Spleen (tissue), 11 donors: ENCODE results near the gene RHBDF2. TPM values are rescaled to one million over a fixed set of nuclear protein-coding genes. Genes with fewer than 3 reads are reported as not detected.

Source experiments
- DNase-seq: peaks from one replicate; pipeline ENCODE4 v3.0.0-alpha.2; 2020
- H3K27ac ChIP-seq, 8 donors: fragments of 200-600 bp; sonication (generic) in 7 of 8; 1 replicate in 4 of 8; 2 replicates in 4 of 8; pipeline versions ENCODE4 v1.5.0 to v1.8.0; 2016 to 2021; ENCODE audit warnings: inconsistent platforms in 4 of 8, mild to moderate bottlenecking in 4 of 8, moderate library complexity in 1 of 8
- H3K27me3 ChIP-seq, 7 donors: fragments of 200-600 bp; sonication (generic) in 6 of 7; replicated peaks in 1 of 7; 1 replicate in 4 of 7; 2 replicates in 3 of 7; pipeline versions ENCODE4 v1.5.0 to v1.8.0; 2016 to 2021; ENCODE audit warnings: inconsistent platforms in 3 of 7, mild to moderate bottlenecking in 1 of 7
- H3K36me3 ChIP-seq, 6 donors: fragments of 200-600 bp; sonication (generic) in 5 of 6; 1 replicate in 4 of 6; 2 replicates in 2 of 6; pipeline versions ENCODE4 v1.5.0 to v1.8.0; 2016 to 2021; ENCODE audit warnings: inconsistent platforms in 2 of 6
- H3K4me1 ChIP-seq, 6 donors: fragments of 200-600 bp; sonication (generic) in 5 of 6; 1 replicate in 3 of 6; 2 replicates in 3 of 6; pipeline versions ENCODE4 v1.5.0 to v1.8.0; 2016 to 2021; ENCODE audit warnings: inconsistent platforms in 3 of 6
- H3K4me3 ChIP-seq, 8 donors: fragments of 200-600 bp; sonication (generic) in 7 of 8; 1 replicate in 4 of 8; 2 replicates in 4 of 8; pipeline versions ENCODE4 v1.5.0 to v1.8.0; 2016 to 2021; ENCODE audit warnings: inconsistent platforms in 4 of 8, mild to moderate bottlenecking in 4 of 8, moderate library complexity in 2 of 8
- H3K9me3 ChIP-seq, 8 donors: fragments of 200-600 bp; sonication (generic) in 7 of 8; 1 replicate in 4 of 8; 2 replicates in 4 of 8; pipeline versions ENCODE4 v1.5.0 to v1.8.0; 2016 to 2021; ENCODE audit warnings: inconsistent platforms in 4 of 8
- POLR2A ChIP-seq, 3 donors: fragments of 450-650 bp; IDR thresholded peaks; one replicate each; pipeline ENCODE4 v1.5.1; 2017; ENCODE audit warnings: antibody characterized with exemption in 3 of 3, mild to moderate bottlenecking in 1 of 3
- POLR2AphosphoS5 ChIP-seq, 3 donors: sonication (generic); formaldehyde crosslinking; IDR thresholded peaks; one replicate each; pipeline ENCODE4 v1.5.1; 2017; ENCODE audit warnings: antibody characterized with exemption in 3 of 3
- WGBS, 5 donors: extraction: QIAGEN DNeasy Blood & Tissue Kit in 3 of 5; methylation state at CpG; one replicate each; pipeline versions ENCODE4 v1.1.5 to v1.1.7; 2013 to 2018; 5-methylcytosine and 5-hydroxymethylcytosine counted together
- intact Hi-C: fragments of 100-400 bp; cut with DNase I; formaldehyde crosslinking; loops from one replicate; pipeline ENCODE4 v1.15.0; 2023; ENCODE audit warnings: low total_unique reads
- polyA plus RNA-seq, 3 donors: library from polyadenylated mRNA; stranded (reverse); fragments of 200-250 nt; gene quantifications; one replicate each; pipeline ENCODE4 v1.2.1, GENCODE V29; 2013
- total RNA-seq, 7 donors: library from RNA; depleted of rRNA in 3 of 7; stranded (reverse); fragments of >200 nt in 3 of 7; fragmentation: NEBNext Ultra II Directional in 4 of 7; extraction: Animal tissue kit (Norgen Biotek cat#: 25700) in 4 of 7; gene quantifications; one replicate each; pipeline versions ENCODE4 v1.1.0 to v1.2.1, GENCODE V29; 2016 to 2021
- TF ChIP-seq, protein P1 (sequence below), 11 experiments: fragments of 200-600 bp in 7 of 11; fragments of 450-650 bp in 4 of 11; sonication (generic) in 4 of 11; IDR thresholded peaks in 8 of 11; conservative IDR thresholded peaks in 3 of 11; 1 replicate in 7 of 11; 2 replicates in 4 of 11; pipeline versions ENCODE4 v1.4.0 to v1.8.0; 2016 to 2021; ENCODE audit warnings: antibody characterized with exemption in 11 of 11, inconsistent platforms in 4 of 11, mild to moderate bottlenecking in 1 of 11
- donor health status: healthy with polysubstance abuse.
- donor health status: DM: no; HTN: no; CAD: no; lungs with moderate emphysema.
- donor health status: DM: no; HTN: no; CAD: no.
- donor health status: Bipolar disorder and iron deficiency.
- donor health status: healthy.
- donor health status: DM: no; HTN: no; CAD: no.
- donor health status: DM: yes; HTN: yes; CAD: no.

Gene RHBDF2
- total and polyA plus RNA-seq, 10 donors: 31.4 to 147 (median 97.9) TPM

DNA sequence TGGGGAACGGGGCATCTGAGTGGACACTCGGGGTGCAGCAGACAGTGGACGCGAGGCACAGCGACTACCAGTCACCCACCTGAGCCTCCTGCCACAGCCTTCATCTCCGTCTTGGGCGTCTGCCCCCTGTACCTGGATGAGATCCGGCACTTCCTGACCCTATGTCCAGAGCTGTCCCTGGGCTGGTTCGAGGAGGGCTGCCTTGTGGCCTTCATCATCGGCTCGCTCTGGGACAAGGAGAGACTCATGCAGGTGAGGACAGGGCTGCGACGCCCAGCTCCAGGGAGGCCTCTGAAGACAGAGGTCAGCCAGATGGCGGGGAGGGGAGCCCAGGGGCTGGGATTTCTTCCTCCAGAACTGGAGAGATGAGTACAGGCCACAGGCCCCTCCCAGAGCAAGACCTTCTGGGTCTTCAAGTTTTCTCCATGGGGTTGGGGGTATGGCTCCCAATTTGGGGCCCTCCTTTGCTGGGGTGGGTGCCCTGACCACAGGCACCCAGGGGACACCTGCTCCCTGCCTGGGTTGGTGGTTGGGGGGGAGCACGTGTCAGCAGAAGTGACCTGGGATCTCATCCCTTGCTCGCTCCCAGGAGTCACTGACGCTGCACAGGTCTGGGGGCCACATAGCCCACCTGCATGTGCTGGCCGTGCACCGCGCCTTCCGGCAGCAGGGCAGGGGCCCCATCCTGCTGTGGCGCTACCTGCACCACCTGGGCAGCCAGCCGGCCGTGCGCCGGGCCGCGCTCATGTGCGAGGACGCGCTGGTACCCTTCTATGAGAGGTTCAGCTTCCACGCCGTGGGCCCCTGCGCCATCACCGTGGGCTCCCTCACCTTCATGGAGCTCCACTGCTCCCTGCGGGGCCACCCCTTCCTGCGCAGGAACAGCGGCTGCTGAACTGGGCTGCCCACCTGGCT, 31.9 kb downstream of the RHBDF2 start:
- 88 to 96% (median 92%) methylated on average over 11 to 38 of the region's 38 CpGs for WGBS, 5 donors
- Histone ChIP-seq H3K4me3 (no peak overlapping the region), H3K4me1 (peaks cover 7 to 32% (median 17%) of the 10 kb centered on the region in 6 donors), H3K27me3 (no peaks in the 10 kb centered on the region), H3K9me3 (no peaks in the 10 kb centered on the region), H3K27ac (no peak overlapping the region), H3K36me3 (peaks cover 0 to 58% (median 45%) of the 10 kb centered on the region in 6 donors)
- intact Hi-C loops: loop anchor here (5.0 kb wide), 1 partner anchor 38 kb away; no protein-coding TSS in a partner anchor
- peak; percentile 50 to 72 (median 54) for TF ChIP-seq POLR2AphosphoS5 (IDR thresholded peaks at IDR 0.05)
- TF ChIP-seq, protein P1, sequence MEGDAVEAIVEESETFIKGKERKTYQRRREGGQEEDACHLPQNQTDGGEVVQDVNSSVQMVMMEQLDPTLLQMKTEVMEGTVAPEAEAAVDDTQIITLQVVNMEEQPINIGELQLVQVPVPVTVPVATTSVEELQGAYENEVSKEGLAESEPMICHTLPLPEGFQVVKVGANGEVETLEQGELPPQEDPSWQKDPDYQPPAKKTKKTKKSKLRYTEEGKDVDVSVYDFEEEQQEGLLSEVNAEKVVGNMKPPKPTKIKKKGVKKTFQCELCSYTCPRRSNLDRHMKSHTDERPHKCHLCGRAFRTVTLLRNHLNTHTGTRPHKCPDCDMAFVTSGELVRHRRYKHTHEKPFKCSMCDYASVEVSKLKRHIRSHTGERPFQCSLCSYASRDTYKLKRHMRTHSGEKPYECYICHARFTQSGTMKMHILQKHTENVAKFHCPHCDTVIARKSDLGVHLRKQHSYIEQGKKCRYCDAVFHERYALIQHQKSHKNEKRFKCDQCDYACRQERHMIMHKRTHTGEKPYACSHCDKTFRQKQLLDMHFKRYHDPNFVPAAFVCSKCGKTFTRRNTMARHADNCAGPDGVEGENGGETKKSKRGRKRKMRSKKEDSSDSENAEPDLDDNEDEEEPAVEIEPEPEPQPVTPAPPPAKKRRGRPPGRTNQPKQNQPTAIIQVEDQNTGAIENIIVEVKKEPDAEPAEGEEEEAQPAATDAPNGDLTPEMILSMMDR (IDR thresholded peaks at IDR 0.05 in 8 of 11, conservative IDR thresholded peaks at IDR 0.05 in 3 of 11): no peak
- DNase-seq: no peak

DNA sequence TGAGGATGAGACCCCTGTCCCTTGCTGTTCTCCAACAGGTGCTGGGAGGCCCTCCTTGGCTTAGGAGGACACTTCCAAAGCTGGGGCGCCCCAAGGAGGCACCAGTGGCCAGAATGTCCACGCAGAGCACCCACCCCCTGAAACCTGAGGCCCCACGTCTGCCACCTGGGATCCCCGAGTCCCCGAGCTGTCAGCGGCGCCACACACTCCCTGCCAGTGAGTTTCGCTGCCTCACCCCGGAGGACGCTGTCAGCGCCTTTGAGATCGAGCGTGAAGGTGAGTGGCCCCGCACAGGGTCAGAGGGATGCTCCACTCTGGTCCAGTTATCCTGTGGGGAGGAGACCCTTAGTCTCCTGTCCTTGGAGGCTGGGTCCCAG, 32.6 kb downstream of the RHBDF2 start:
- Histone ChIP-seq H3K27me3 (no peaks in the 10 kb centered on the region), H3K36me3 (peaks cover 0 to 51% (median 38%) of the 10 kb centered on the region in 6 donors), H3K27ac (peak overlapping the region in 3 of 8 donors; percentile 18 to 55 (median 28)), H3K9me3 (no peaks in the 10 kb centered on the region), H3K4me3 (no peak overlapping the region), H3K4me1 (peaks cover 7 to 32% (median 17%) of the 10 kb centered on the region in 6 donors)
- peak; percentile 16 to 46 (median 38) for TF ChIP-seq POLR2AphosphoS5 (IDR thresholded peaks at IDR 0.05)
- TF ChIP-seq, protein P1 (IDR thresholded peaks at IDR 0.05 in 8 of 11, conservative IDR thresholded peaks at IDR 0.05 in 3 of 11): no peak
- intact Hi-C loops: loop anchor here (5.0 kb wide), 1 partner anchor 39 kb away; no protein-coding TSS in a partner anchor
- DNase-seq: no peak
- WGBS, 5 donors: 84 to 94% (median 90%) methylated on average over 2 to 14 of the region's 14 CpGs

DNA sequence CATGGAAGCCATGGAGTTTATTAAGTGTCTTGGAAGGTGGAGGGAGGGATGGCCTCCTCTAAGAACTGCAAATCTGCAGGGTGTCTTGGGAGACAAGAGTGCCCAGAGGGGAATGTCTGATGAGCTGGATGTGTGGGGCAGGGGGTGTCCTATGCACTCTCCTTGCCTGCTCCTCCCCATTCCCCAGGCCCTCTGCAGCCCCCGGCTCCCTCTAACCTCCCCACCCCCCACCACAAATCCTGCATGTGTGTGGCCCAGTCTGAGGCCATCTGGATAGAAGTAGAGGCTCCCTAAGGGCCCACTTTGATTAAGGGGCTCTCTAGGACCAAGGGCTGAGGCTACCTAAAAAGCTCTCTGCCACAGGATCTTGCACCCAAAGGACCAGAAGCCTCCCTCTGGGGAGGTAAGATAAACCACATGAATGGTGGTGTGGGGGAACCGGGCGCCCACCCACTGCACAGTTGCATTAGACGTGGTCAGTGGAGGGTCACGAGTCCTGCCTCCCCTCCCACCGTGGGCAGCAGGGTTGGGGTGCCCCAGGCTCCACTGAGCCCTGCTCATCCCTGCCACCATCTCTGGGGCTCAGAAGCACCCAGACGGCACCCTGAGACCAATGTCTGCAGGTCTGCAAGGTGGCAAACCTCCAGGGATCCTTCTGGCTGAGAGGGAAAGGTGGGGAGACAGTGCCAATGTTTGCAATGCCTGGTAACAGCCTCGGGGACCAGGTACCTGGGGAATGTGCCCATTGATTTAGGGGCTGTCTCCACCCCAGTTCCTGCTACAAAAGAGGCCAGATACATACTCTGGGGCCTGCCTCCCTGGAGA, 33.2 kb downstream of the RHBDF2 start:
- H3K36me3 ChIP-seq: peaks cover 0 to 45% (median 32%) of the 10 kb centered on the region in 6 donors
- no peaks in the 10 kb centered on the region for H3K27me3 ChIP-seq
- intact Hi-C loops: loop anchor here (5.0 kb wide), 1 partner anchor 39 kb away; no protein-coding TSS in a partner anchor
- H3K4me3 ChIP-seq: no peak overlapping the region
- H3K4me1 ChIP-seq: peaks cover 7 to 32% (median 17%) of the 10 kb centered on the region in 6 donors
- no peaks in the 10 kb centered on the region for H3K9me3 ChIP-seq
- WGBS, 5 donors: 45 to 72% (median 60%) methylated on average over 1 to 8 of the region's 8 CpGs
- H3K27ac ChIP-seq: peak overlapping the region in 3 of 8 donors; percentile 18 to 55 (median 28)
- no peak for DNase-seq
- TF ChIP-seq, protein P1 (IDR thresholded peaks at IDR 0.05 in 8 of 11, conservative IDR thresholded peaks at IDR 0.05 in 3 of 11): no peak
- TF ChIP-seq POLR2AphosphoS5 (IDR thresholded peaks at IDR 0.05): peak in 1 of 3 donors; percentile 64
- TF ChIP-seq POLR2A (IDR thresholded peaks at IDR 0.05): no peak
